D721Med (cell line): ENCODE measurements around the gene CDHR2.

Experiments used
- DNase-seq: peaks from one replicate; pipeline ENCODE4 v3.0.0; 2011; ENCODE audit warnings: low spot score; ENCODE audit not compliant: insufficient read length
- FAIRE-seq: peaks from 2 replicates; lab custom pipeline; 2011; peaks lifted over from hg19 to GRCh38; lab: Jason Lieb, UNC
- CTCF ChIP-seq: IDR thresholded peaks from 2 replicates; pipeline ENCODE4 v1.5.1; 2012; ENCODE audit warnings: mild to moderate bottlenecking, control low read depth; ENCODE audit not compliant: insufficient read depth; ENCODE audit errors: missing control alignments

The CDHR2 gene

GRCh38 chr5:176639981-176640380 lies 90.8 kb downstream of the CDHR2 start:
- TF ChIP-seq CTCF, result no peak
- DNase-seq (no peak), FAIRE-seq (no peak)

DNA sequence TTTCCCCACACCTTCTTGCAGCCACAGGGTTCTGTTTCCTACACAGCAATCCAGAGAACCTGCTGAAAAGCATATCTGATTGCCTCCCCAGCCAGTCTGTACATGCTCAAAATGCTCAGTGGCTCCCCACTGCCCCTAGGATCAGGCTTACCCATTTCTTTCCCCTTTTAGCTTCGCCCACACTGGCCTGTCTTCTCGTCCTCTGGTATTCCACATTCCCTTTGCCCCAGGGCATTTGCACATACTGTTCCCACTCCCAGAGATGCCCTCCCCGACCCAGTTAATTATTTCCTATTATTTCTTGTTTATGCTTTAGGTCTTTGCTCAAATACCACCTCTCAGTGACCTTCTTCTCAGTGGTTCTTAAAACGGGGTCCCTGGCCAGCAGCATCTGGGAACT lies 91.5 kb downstream of the CDHR2 start:
- FAIRE-seq (no peak), DNase-seq (no peak)
- no peak for TF ChIP-seq CTCF

DNA sequence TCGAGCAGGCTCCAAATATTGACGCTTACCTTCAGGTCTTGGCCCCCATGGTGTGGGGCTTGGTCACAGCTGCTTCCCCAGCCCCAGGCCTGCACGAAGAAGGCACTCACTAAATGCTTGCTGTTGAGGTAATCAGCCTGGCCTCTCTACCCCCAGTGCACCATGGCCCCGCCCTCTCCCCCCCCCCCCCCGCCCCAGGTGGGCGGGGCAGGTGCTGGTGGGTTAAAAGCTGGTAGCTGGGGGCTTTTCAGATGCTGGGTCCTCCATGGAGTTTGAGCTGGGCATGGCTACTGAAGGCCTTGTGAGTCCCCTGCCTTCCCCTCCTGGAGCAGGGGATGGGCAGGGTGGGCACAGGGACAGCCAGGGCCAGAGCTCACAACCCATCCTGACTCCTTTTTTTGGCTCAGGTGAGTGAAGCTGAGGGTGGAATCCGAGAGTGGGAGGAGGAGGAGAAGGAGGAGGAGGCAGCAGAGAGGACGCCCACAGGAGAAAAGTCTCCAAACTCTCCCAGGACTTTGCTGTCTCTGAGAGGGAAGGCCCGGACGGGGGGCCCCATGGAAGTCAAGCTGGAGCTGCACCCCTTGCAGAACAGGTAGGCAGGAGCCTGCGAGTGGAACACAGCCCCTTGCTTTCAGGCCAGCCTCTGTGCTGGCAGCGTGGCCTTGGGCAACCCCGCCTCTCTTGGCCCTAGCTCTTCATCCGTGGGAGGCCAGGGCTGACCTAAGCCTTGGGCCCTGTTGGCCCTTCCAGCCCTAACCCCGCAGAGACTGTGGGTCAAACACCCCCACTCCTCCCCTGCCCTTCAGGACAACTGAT lies 93.7 kb downstream of the CDHR2 start:
- FAIRE-seq, result no peak

DNA sequence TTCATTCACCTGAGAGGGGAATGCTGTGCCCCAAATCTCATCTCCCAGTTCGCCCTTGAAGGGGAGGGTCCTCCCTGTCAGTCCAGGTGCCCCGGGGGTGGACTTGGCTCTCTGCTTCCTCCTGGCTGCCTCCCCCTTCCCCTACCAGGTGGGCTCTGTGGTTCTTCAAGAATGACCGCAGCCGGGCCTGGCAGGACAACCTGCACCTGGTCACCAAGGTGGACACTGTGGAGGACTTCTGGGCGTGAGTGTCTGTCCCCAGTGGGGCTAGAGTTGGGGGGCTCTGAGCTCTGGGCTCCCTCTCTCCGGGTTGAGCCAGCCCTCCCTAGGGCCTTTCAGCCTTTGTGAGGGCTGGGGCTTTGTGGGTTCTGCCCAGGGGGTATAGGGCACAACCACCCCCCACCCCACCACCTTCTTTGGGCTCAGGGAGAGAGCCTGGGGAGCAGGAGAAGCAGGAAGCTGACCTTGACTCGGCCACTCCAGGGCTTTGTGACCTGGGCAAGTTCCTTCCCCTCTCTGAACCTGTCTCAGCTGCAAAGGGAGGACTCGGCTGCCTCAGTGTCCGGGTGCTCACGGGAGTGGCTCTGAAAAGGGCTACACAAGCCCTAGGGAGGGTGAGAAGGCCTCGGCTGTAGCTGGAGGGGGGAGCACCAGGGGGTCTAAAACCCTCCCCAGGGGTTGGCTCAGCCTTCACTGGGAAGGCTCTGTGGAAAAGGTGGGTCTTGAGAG lies 94.5 kb downstream of the CDHR2 start:
- no peak for TF ChIP-seq CTCF
- no peak for FAIRE-seq
- DNase-seq, result no peak

More for the DNA sequence above, 93.7 kb downstream of the CDHR2 start:
- no peak for TF ChIP-seq CTCF
- DNase-seq, result no peak

DNA sequence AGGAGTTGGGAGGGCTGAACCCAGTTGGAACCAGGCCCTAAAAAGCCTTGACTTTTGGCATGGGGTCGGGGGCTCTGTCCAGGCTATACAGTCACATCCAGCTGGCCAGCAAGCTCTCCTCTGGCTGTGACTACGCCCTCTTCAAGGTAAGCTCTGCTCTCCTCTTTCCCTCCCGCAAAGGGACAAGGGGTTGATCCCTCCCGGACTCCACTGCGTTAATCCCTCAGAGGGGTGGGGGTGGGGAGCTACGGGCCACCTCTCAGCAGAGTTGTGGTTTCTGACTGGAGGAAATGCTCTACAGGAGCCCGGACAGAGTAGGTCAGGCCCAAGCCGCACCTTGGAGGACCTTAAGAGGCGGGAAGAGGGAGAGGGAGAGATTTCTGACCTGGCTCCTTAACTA lies 95.2 kb downstream of the CDHR2 start:
- no peak for FAIRE-seq
- TF ChIP-seq CTCF, result no peak
- no peak for DNase-seq

DNA sequence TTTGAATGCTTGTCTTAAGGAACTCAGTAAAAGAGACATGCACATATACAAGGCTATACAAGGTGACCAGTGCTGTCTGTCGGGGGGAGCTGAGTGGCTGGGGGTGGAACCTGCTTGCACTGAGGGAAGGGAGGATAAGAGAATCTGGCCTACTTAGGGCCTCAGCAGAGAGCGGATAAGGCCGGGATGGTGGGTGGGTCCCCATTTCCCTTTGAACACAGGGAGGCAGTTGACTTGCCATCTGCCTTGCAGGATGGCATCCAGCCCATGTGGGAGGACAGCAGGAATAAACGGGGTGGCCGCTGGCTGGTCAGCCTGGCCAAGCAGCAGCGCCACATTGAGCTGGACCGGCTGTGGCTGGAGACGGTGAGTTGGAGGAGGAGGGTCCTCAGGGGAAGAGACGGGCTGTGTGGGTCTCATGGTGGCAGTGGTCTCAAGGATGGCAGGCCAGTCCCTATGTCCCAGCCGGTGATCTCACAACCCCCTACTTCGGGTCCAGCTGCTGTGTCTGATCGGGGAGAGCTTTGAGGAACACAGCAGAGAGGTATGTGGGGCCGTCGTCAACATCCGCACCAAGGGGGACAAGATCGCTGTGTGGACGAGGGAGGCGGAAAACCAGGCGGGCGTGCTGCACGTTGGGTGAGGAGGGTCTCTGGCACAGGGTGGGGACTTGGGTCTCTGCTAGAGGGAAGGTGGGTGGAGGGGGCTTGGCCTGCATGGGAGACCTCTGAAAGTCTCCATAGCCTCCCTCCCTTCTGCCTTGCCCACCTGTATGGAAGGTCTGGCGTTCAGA lies 95.9 kb downstream of the CDHR2 start:
- no peak for TF ChIP-seq CTCF
- FAIRE-seq, result no peak

More for the DNA sequence above, 95.9 kb downstream of the CDHR2 start:
- no peak for DNase-seq
